ENCODE results near the gene RBBP5.

RBBP5 gene

DNA sequence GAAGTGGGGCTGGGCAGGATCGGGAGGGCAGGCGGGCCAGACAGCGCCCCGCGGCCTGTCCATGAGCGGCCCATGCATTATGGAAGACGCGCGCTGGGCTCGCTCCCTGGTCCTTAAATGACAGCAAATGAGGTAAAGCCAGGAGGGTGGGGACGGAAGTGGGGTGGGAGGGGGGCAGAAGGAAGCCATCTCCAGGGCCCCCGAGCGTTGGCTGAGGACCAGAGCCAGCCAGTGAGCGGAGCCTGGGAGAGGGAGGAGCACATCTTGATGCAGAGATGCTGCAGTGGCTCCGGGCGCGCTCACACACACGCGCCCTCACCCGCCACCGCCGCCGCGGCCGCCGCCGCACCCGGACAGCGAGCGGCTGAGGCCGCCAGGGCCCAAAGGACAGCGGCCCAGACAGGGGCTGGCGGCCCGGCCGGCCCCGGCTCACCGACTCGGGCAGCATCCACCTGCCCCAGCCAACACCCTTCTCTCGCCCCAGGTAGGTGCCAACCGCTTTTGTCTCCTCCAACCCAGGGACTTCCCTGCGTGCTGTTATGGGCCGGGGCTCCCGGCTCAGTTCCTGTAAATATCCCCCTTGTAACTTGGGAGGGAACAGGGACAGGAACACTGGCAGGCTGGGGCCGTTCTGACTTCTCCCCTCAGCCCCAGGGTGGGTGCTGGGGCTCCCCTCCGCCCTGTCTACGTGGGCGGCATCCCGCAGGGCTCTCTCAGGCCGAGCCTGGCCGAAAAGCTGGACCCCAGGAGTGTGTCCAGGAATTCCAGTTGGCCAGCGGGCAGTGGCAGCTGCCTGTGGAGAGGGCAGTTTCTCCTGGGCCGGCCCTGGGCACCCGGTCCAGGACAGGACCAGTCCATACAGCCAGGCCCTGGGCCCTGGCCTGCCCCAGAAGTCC is 78.6 kb downstream of the RBBP5 start, which contains the start of gene CNTN2:
Gene CNTN2, plus strand, starts transcription at position 302 of the 896 bp plus-strand sequence. CDS start 9,974 bp downstream, outside the sequence.
- no peak for TF ChIP-seq POLR2A (IDR thresholded peaks at IDR 0.05; ENCODE audit: low read depth, low read length)
- no peak for TF ChIP-seq PAX5 (IDR thresholded peaks at IDR 0.05; ENCODE audit: insufficient read depth, low read length, severe bottlenecking)
- no peak for TF ChIP-seq POLR2AphosphoS5 (IDR thresholded peaks at IDR 0.05; ENCODE audit: low read depth, low read length)
- no peak for TF ChIP-seq SPI1 (IDR thresholded peaks at IDR 0.05; ENCODE audit: low read depth, low read length)
- TF ChIP-seq POU2F2 (IDR thresholded peaks at IDR 0.05; ENCODE audit: low read depth, low read length) = no peak
- TF ChIP-seq TAF1 (IDR thresholded peaks at IDR 0.05; ENCODE audit: low read depth, low read length) = no peak
- FAIRE-seq (no peak), DNase-seq (ENCODE audit: insufficient read length, low spot score) (no peak)

DNA sequence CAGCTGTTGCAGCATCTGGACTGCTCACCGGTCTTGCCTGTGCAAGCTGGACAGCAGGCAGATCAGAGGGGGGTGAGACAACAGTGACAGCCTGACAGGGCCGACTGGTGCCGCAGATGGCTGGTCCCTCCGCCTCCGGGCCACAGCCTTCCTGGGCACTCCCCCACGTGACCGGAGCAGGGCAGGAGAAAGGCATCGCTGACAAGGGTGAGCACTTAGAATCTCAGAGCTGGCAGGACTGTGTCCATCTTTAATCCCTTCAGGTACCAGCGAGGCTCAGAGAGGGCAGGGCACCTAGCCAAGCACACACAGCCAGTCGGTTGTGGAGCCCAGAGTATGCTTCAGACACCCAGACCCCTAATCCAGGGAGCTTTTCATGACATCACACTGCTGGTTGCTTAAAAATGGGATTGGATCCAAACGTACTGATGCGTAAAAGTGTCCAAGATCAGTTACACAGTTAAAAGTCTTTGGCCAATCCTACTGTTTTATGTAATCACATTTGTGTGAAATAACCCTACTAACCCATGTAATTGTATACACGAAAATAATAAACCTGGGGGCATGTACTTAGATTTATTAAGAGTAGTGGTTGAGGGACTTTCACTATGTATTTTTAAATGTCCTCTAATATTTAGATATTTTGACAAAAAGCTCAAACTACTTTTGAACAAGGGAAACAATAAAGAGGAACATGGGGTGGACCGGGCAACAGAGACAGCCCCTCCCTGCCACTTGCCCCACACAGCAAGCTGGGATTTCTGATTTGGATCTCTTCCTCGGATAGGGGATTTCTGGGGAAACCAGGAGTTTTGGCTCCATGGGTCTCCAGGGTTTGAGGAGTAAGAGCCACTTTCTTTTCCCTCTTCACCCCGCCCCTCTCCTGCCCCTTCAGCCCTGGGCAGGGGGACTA is 79.5 kb downstream of the RBBP5 start:
- DNase-seq (ENCODE audit: insufficient read length, low spot score) = no peak
- TF ChIP-seq POLR2AphosphoS5 (IDR thresholded peaks at IDR 0.05; ENCODE audit: low read depth, low read length) = no peak
- TF ChIP-seq POLR2A (IDR thresholded peaks at IDR 0.05; ENCODE audit: low read depth, low read length) = no peak
- no peak for TF ChIP-seq SPI1 (IDR thresholded peaks at IDR 0.05; ENCODE audit: low read depth, low read length)
- TF ChIP-seq PAX5 (IDR thresholded peaks at IDR 0.05; ENCODE audit: insufficient read depth, low read length, severe bottlenecking) = no peak
- no peak for TF ChIP-seq POU2F2 (IDR thresholded peaks at IDR 0.05; ENCODE audit: low read depth, low read length)
- TF ChIP-seq TAF1 (IDR thresholded peaks at IDR 0.05; ENCODE audit: low read depth, low read length) = no peak
- no peak for FAIRE-seq

DNA sequence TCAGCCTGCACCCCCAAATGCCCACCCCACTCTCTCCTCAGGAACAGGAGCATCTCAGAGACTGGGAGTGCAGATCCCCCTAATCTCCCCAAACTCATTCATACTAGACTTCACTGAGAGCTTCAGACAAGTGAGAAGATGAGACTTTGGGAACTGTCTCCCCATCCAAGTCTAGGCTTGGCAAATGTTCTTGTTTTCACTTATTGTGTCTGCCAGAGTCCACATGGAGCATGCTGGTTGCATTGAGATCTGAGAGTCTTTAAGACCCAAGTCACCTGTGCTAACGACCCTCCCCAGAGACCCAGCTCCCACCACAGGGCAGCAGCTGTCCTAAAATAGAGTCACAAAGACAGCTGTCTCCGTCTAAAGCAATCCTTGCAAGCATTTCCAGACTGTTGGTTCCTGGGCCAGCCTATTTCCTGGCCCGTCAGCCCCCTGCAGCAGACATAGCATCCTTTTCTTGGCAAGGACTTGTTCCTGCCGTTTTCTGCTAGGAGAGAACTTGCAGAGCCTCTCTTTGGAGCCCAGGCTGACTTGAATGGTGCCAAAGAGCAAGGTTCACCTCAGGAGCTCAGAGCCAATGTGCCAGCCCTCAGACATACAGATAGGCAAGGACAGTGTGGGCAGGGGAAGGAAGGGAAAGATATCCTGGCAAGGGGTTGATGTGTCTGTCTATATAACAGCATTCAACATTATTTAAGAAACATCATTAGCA is 80.6 kb downstream of the RBBP5 start:
- no peak for DNase-seq (ENCODE audit: insufficient read length, low spot score)
- FAIRE-seq = no peak
- TF ChIP-seq POLR2AphosphoS5 (IDR thresholded peaks at IDR 0.05; ENCODE audit: low read depth, low read length) = no peak
- no peak for TF ChIP-seq POU2F2 (IDR thresholded peaks at IDR 0.05; ENCODE audit: low read depth, low read length)
- TF ChIP-seq TAF1 (IDR thresholded peaks at IDR 0.05; ENCODE audit: low read depth, low read length) = no peak
- no peak for TF ChIP-seq SPI1 (IDR thresholded peaks at IDR 0.05; ENCODE audit: low read depth, low read length)
- TF ChIP-seq POLR2A (IDR thresholded peaks at IDR 0.05; ENCODE audit: low read depth, low read length) = no peak
- no peak for TF ChIP-seq PAX5 (IDR thresholded peaks at IDR 0.05; ENCODE audit: insufficient read depth, low read length, severe bottlenecking)

DNA sequence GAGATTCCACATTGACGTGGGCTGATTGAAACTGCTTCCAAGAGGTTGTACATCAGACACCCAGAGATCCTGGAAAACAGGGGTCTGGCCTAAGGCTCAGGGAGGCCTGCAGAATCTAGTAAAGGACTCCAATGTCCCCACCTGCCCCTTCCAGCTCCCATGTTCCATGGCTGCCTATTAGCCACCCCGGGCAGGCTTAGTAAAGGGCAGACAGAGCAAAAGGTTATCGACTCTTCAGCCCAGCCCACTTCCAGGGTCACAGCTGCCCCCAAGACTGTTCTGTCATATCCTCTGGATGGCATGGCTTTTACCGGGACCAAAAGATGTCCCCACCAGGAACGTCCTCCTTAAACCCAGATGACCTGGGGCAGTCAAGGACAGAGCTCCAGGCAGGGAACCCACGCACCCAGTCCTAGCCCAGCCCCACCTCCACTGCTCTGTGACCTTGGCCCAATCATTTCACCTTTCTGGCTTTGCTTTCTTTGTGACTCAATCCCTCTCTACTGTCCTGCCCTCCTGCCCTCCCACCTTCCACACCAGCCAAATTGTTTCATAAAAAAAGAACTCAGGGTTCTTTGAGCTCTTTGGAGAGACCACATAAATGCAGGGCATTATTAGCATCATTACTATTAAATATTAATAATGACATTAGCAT is 83.5 kb downstream of the RBBP5 start:
- FAIRE-seq (no peak), DNase-seq (ENCODE audit: insufficient read length, low spot score) (no peak)
- TF ChIP-seq PAX5 (IDR thresholded peaks at IDR 0.05; ENCODE audit: insufficient read depth, low read length, severe bottlenecking) (no peak), SPI1 (IDR thresholded peaks at IDR 0.05; ENCODE audit: low read depth, low read length) (no peak), TAF1 (IDR thresholded peaks at IDR 0.05; ENCODE audit: low read depth, low read length) (no peak)

DNA sequence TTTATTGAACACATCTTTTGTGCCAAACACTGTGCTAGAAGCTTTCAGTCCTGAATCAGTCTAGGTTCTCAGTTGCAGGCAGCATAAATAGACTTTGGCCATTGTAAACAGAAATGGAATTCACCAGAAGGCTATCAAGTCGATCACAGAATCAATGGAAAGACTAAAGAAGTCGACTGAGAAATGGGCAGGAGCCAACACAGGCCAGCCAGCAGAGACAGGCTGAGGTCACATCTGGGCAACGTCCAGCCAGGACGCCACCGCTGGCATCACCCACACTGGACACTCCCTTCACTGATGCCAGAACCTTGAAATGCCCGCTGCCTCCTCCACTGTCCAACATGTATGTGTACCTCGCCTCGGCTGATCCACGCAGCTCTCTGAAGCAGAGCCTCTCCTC is 84.2 kb downstream of the RBBP5 start:
- no peak for DNase-seq (ENCODE audit: insufficient read length, low spot score)
- no peak for TF ChIP-seq POLR2A (IDR thresholded peaks at IDR 0.05; ENCODE audit: low read depth, low read length)
- TF ChIP-seq POLR2AphosphoS5 (IDR thresholded peaks at IDR 0.05; ENCODE audit: low read depth, low read length) = no peak
- no peak for TF ChIP-seq POU2F2 (IDR thresholded peaks at IDR 0.05; ENCODE audit: low read depth, low read length)
- no peak for TF ChIP-seq PAX5 (IDR thresholded peaks at IDR 0.05; ENCODE audit: insufficient read depth, low read length, severe bottlenecking)
- no peak for TF ChIP-seq SPI1 (IDR thresholded peaks at IDR 0.05; ENCODE audit: low read depth, low read length)
- TF ChIP-seq TAF1 (IDR thresholded peaks at IDR 0.05; ENCODE audit: low read depth, low read length) = no peak
- no peak for FAIRE-seq
